Measurements from ENCODE around the gene SEMA3A. TPM values are rescaled to one million over a fixed set of nuclear protein-coding genes. Genes with fewer than 3 reads are reported as not detected.
A peak's percentile ranks its signal among the peaks of the same experiment; 100 is the strongest.

The SEMA3A gene
- total and polyA plus RNA-seq, 2 experiments from 2014 or later = 24.5 to 48.4 TPM

DNA sequence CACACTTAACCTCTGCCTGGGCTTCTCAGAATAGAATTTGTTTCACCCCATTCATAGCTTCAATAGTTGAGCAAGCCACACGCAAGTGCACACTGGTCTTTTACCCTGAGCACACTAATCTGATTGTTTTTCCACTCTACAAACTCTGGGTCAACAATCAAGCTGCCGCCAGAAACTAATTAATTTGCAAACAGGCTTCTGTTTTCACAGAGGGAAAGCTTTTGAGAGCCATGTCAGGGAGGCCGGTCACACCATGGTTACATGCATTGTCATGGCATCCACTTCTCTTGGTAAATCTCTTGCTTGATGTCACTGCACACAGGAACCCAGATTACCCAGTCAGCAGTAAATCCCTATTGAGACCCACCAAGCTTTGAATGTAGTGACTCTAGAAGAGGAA lies 154.2 kb downstream of the SEMA3A start:
- no peaks in the 10 kb centered on the region for H4K20me1 ChIP-seq (ENCODE audit: insufficient read depth)
- no peak overlapping the region for H3K4me3 ChIP-seq
- DNase-seq = no peak
- H3K79me2 ChIP-seq (ENCODE audit: insufficient read depth) = no peaks in the 10 kb centered on the region
- WGBS, 2 experiments (ENCODE audit: low coverage in 1 of 2, low lambda C conversion rate in 2 of 2, missing lambda C conversion rate in 2 of 2) = 96% methylated on average over 3 of the region's 3 CpGs
- H3K9ac ChIP-seq = no peak overlapping the region
- TF ChIP-seq EZH2 (IDR thresholded peaks at IDR 0.05; ENCODE audit: insufficient read depth, poor library complexity, severe bottlenecking) = no peak
- TF ChIP-seq EZH2phosphoT487 (IDR thresholded peaks at IDR 0.05; ENCODE audit: insufficient read depth, low read depth) = no peak
- no peaks in the 10 kb centered on the region for H3K9me3 ChIP-seq (ENCODE audit: low read depth)
- in situ Hi-C loops (cut with MboI) = no loop called here
- no peak overlapping the region for H3K27ac ChIP-seq
- H3K4me2 ChIP-seq (ENCODE audit: unreplicated experiment) = no peak overlapping the region
- no peak overlapping the region for H2AFZ ChIP-seq
- no peaks in the 10 kb centered on the region for H3K36me3 ChIP-seq (ENCODE audit: low read depth)
- H3K9me2 ChIP-seq (ENCODE audit: insufficient read depth) = no peaks in the 10 kb centered on the region
- H3K27me3 ChIP-seq (replicated peaks; ENCODE audit: insufficient read depth) = no peaks in the 10 kb centered on the region
- H3F3A ChIP-seq (ENCODE audit: insufficient read depth) = peaks cover 31% of the 10 kb centered on the region
- H3K4me1 ChIP-seq (ENCODE audit: insufficient read depth) = peaks cover 35% of the 10 kb centered on the region

DNA sequence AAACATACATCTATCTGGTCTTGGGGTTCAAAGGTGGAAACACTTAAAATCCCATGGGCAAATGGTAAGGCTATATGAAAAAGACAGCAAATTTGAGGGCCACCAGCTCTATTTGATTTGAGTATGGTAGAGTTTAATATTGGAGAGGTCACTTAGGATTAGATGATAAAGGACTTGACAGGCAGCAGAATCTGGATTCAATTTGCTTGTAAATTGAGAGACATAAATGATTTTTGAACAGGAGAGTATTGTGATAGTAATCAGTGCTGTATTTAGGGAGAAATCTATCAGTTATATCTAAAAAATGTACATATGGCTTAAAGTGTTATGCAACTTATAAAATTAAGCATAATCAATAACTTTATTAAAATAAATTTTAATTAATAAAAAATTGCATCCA lies 155.2 kb downstream of the SEMA3A start:
- Histone ChIP-seq H3K36me3 (ENCODE audit: low read depth) (no peaks in the 10 kb centered on the region), H3K27ac (no peak overlapping the region), H2AFZ (no peak overlapping the region), H3K27me3 (replicated peaks; ENCODE audit: insufficient read depth) (no peaks in the 10 kb centered on the region), H3K79me2 (ENCODE audit: insufficient read depth) (no peaks in the 10 kb centered on the region), H3K9me2 (ENCODE audit: insufficient read depth) (no peaks in the 10 kb centered on the region), H3F3A (ENCODE audit: insufficient read depth) (peaks cover 31% of the 10 kb centered on the region), H3K9ac (no peak overlapping the region), H3K4me3 (no peak overlapping the region), H3K9me3 (ENCODE audit: low read depth) (no peaks in the 10 kb centered on the region), H3K4me1 (ENCODE audit: insufficient read depth) (peaks cover 35% of the 10 kb centered on the region), H3K4me2 (ENCODE audit: unreplicated experiment) (no peak overlapping the region), H4K20me1 (ENCODE audit: insufficient read depth) (no peaks in the 10 kb centered on the region)
- in situ Hi-C loops (cut with MboI) = no loop called here
- no peak for DNase-seq
- no peak for TF ChIP-seq EZH2 (IDR thresholded peaks at IDR 0.05; ENCODE audit: insufficient read depth, poor library complexity, severe bottlenecking)
- no peak for TF ChIP-seq EZH2phosphoT487 (IDR thresholded peaks at IDR 0.05; ENCODE audit: insufficient read depth, low read depth)

DNA sequence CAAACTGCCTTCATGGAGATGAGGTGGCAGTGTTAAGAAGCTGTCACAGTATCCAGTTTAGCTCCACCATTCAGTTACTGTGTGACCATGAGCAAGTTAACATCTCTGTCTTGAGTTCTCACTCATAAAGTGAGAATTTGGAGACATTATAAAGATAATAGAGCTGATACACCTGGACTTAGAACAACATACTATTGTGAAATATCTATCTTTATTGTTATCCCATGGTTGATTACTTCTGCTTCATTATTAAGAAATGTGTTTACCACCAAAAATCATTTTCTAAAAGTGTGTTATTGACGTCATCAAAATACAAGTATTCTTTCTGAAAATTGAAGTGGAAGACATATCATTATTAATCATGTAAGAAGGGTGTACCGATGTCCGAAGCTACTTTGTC lies 166.9 kb downstream of the SEMA3A start:
- no peak for TF ChIP-seq EZH2 (IDR thresholded peaks at IDR 0.05; ENCODE audit: insufficient read depth, poor library complexity, severe bottlenecking)
- no peak for TF ChIP-seq EZH2phosphoT487 (IDR thresholded peaks at IDR 0.05; ENCODE audit: insufficient read depth, low read depth)
- peaks cover 10% of the 10 kb centered on the region; the same call in 1 of the 2 replicates for H3F3A ChIP-seq (ENCODE audit: insufficient read depth)
- H3K9ac ChIP-seq = no peak overlapping the region
- no peaks in the 10 kb centered on the region for H3K9me3 ChIP-seq (ENCODE audit: low read depth)
- H4K20me1 ChIP-seq (ENCODE audit: insufficient read depth) = no peaks in the 10 kb centered on the region
- no peaks in the 10 kb centered on the region for H3K36me3 ChIP-seq (ENCODE audit: low read depth)
- no peak overlapping the region for H2AFZ ChIP-seq
- no peaks in the 10 kb centered on the region for H3K27me3 ChIP-seq (replicated peaks; ENCODE audit: insufficient read depth)
- no peak overlapping the region for H3K27ac ChIP-seq
- in situ Hi-C loops (cut with MboI) = no loop called here
- no peak overlapping the region for H3K4me3 ChIP-seq
- peaks cover 26% of the 10 kb centered on the region for H3K4me1 ChIP-seq (ENCODE audit: insufficient read depth)
- no peaks in the 10 kb centered on the region for H3K9me2 ChIP-seq (ENCODE audit: insufficient read depth)
- WGBS, 2 experiments (ENCODE audit: low coverage in 1 of 2, low lambda C conversion rate in 2 of 2, missing lambda C conversion rate in 2 of 2) = 96% methylated on average over 3 of the region's 3 CpGs
- DNase-seq = no peak
- H3K4me2 ChIP-seq (ENCODE audit: unreplicated experiment) = no peak overlapping the region
- H3K79me2 ChIP-seq (ENCODE audit: insufficient read depth) = no peaks in the 10 kb centered on the region

DNA sequence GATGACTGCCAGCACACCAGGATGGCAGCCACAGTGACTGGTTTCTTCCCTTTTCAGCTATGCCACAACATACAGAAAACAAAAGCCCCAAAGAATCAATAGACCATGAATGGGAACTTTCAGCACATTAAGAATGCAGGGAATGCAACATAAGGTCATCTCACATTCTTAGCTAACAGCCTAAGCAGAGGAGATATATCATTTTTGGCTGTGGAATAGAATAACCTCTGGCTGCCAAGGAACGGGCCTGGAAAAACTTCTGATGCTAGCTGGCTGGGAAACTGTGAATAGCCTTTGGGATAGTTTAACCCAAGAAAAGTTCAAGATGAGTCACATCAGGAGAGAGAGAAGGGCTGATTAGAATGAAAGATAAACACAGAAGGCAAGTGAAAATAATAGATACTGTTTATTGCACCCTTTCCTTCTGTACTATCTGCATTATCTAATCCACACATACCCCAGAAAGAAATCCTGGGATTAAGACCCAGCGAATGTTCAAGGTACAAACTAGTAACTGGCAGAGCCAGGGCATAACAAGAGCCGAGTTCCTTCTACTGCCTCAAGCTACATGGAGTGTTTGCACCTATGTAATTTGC lies 169.2 kb downstream of the SEMA3A start:
- TF ChIP-seq EZH2 (IDR thresholded peaks at IDR 0.05; ENCODE audit: insufficient read depth, poor library complexity, severe bottlenecking) = no peak
- 0 out of 2 replicates have a peak, but pooled peaks have one; percentile 33 for TF ChIP-seq EZH2phosphoT487 (IDR thresholded peaks at IDR 0.05; ENCODE audit: insufficient read depth, low read depth)
- Histone ChIP-seq H3K4me1 (ENCODE audit: insufficient read depth) (peaks cover 41% of the 10 kb centered on the region), H3K9me2 (ENCODE audit: insufficient read depth) (no peaks in the 10 kb centered on the region), H2AFZ (no peak overlapping the region), H3K4me3 (no peak overlapping the region), H3K27ac (peak overlapping the region; percentile 86), H3K36me3 (ENCODE audit: low read depth) (no peaks in the 10 kb centered on the region), H3K9ac (peak overlapping the region; percentile 46), H3K79me2 (ENCODE audit: insufficient read depth) (no peaks in the 10 kb centered on the region), H4K20me1 (ENCODE audit: insufficient read depth) (no peaks in the 10 kb centered on the region), H3F3A (ENCODE audit: insufficient read depth) (peaks cover 21% of the 10 kb centered on the region; the same call in 1 of the 2 replicates), H3K4me2 (ENCODE audit: unreplicated experiment) (peak overlapping the region; percentile 66), H3K9me3 (ENCODE audit: low read depth) (no peaks in the 10 kb centered on the region), H3K27me3 (replicated peaks; ENCODE audit: insufficient read depth) (no peaks in the 10 kb centered on the region)
- peak; percentile 95 for DNase-seq
- WGBS, 2 experiments (ENCODE audit: low coverage in 1 of 2, low lambda C conversion rate in 2 of 2, missing lambda C conversion rate in 2 of 2) = 20 to 21% methylated on average over 3 of the region's 3 CpGs
- in situ Hi-C loops (cut with MboI) = no loop called here

Data from GM23248 (cell line).